Mucosa of descending colon (tissue), 3 donors: ENCODE measurements around the gene FOXN3. TPM values are rescaled to one million over a fixed set of nuclear protein-coding genes. Genes with fewer than 3 reads are reported as not detected.
"Not testable (repeated sequence)": the region's sequence is repeated elsewhere in the genome, so short reads cannot be mapped to it uniquely, and the experiment has no call there.

Experiments used
- ATAC-seq: fragments of 200-7000 bp; cut with Tn5 transposase; one replicate; pipeline ENCODE4 v1.9.1; 2020; ENCODE audit warnings: mild to moderate bottlenecking, moderate library complexity
- DNase-seq, 3 donors: peaks; one replicate each; pipeline ENCODE4 v3.0.0-alpha.2; 2020
- H3K36me3 ChIP-seq: fragments of 200-600 bp; one replicate; pipeline ENCODE4 v1.8.0; 2021; ENCODE audit warnings: low read depth, mild to moderate bottlenecking
- H3K4me1 ChIP-seq: fragments of 200-600 bp; one replicate; pipeline ENCODE4 v1.8.0; 2021; ENCODE audit warnings: low read depth, mild to moderate bottlenecking
- H3K4me3 ChIP-seq: fragments of 200-600 bp; one replicate; pipeline ENCODE4 v1.8.0; 2021; ENCODE audit warnings: mild to moderate bottlenecking
- H3K9me3 ChIP-seq: fragments of 200-600 bp; one replicate; pipeline ENCODE4 v1.8.0; 2021; ENCODE audit warnings: mild to moderate bottlenecking
- intact Hi-C, 2 donors: fragments of 100-400 bp; cut with DNase I in 1 of 2; cut with micrococcal nuclease in 1 of 2; formaldehyde crosslinking; loops; one replicate each; pipeline versions ENCODE4 v1.11.0 to v1.11.1; 2022; cut with DNase I, micrococcal nuclease
- total RNA-seq, 3 donors: library from RNA; stranded (reverse); fragmentation: NEBNext Ultra II Directional in 2 of 3; extraction: Animal tissue kit (Norgen Biotek cat#: 25700) in 2 of 3; gene quantifications; one replicate each; pipeline versions ENCODE4 v1.2.1 to v1.2.4, GENCODE V29; 2021 to 2023
- TF ChIP-seq, protein P1 (sequence below): fragments of 200-600 bp; IDR thresholded peaks from one replicate; pipeline ENCODE4 v1.8.0; 2022; ENCODE audit warnings: antibody characterized with exemption, mild to moderate bottlenecking
- donor health status: DM: no; HTN: no; CAD: no; lungs with moderate emphysema.
- donor health status: DM: no; HTN: no; CAD: no.
- donor health status: DM: no; HTN: yes; CAD: no.

Gene FOXN3
- total RNA-seq, 3 donors from 2014 or later = 77.4 to 154 (median 113) TPM

DNA sequence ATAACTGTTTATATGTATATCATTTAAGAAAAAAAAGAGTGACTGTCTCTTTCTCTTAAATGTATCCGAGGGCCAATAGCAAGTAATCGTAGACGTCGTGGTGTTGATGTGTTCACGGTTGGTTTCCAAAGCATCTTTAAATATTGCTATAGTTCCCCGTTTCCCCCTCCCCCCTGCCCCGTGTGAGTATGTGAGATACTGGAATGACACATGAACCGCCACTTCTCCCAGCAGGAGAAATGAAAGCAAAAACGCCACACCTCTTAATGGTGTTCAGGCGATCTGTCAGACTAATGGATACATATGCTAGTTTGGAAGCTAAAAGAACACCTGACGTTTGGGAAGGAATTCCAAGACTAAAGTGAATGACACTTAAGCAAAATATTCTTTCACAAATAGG lies 258.3 kb downstream of the FOXN3 start:
- ATAC-seq (no peak), DNase-seq (no peak)
- TF ChIP-seq, protein P1, sequence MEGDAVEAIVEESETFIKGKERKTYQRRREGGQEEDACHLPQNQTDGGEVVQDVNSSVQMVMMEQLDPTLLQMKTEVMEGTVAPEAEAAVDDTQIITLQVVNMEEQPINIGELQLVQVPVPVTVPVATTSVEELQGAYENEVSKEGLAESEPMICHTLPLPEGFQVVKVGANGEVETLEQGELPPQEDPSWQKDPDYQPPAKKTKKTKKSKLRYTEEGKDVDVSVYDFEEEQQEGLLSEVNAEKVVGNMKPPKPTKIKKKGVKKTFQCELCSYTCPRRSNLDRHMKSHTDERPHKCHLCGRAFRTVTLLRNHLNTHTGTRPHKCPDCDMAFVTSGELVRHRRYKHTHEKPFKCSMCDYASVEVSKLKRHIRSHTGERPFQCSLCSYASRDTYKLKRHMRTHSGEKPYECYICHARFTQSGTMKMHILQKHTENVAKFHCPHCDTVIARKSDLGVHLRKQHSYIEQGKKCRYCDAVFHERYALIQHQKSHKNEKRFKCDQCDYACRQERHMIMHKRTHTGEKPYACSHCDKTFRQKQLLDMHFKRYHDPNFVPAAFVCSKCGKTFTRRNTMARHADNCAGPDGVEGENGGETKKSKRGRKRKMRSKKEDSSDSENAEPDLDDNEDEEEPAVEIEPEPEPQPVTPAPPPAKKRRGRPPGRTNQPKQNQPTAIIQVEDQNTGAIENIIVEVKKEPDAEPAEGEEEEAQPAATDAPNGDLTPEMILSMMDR = no peak
- no peaks in the 10 kb centered on the region for H3K9me3 ChIP-seq
- intact Hi-C loops = no loop called here
- H3K4me1 ChIP-seq = no peaks in the 10 kb centered on the region
- no peak overlapping the region for H3K4me3 ChIP-seq
- H3K36me3 ChIP-seq = no peaks in the 10 kb centered on the region

DNA sequence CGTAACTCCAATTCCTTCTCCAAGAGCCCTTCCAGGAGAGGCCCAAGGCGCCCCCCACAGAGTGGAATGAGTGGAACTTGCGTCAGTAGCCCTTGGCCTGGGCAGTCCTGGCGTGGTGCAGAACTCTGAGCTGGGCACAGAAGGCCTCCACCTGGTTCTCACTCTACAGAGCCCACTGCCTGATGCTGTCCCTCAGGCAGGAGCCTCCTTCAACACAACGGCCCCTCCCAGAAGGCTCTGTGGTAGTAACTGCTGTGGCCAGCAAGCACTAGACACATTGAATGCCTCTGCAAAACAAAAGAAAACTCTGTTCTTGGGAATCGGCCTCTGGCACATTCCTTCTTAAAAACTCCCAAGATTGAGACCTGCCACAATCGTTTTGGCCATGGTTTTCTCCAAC lies 258.9 kb downstream of the FOXN3 start:
- DNase-seq = not testable (repeated sequence)

DNA sequence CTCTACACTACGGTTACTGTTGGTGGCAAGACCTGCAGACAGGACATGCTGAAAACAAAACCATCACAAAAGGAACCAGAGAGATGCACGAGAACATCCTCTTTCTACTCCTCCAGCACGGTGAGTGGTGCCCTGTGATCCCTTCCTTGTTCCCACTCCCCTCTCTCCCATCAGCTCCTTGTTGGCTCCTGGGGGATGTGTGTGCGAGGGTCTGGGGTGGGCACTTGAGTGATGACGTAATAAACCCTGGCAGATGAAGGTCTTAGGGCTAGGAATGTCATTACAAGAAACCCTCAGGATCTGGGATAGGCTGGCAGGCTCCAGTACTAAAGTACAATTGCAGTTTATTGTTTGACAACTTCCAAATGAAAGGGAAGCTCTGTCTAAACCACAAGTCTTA lies 261.5 kb downstream of the FOXN3 start:
- no peaks in the 10 kb centered on the region for H3K9me3 ChIP-seq
- DNase-seq (no peak), ATAC-seq (no peak)
- TF ChIP-seq, protein P1 = no peak
- H3K4me1 ChIP-seq = no peaks in the 10 kb centered on the region
- H3K36me3 ChIP-seq = no peaks in the 10 kb centered on the region
- no peak overlapping the region for H3K4me3 ChIP-seq
- intact Hi-C loops = no loop called here

More for the DNA sequence above, 258.9 kb downstream of the FOXN3 start:
- intact Hi-C loops, H3K36me3 ChIP-seq, H3K4me3 ChIP-seq, ATAC-seq, H3K9me3 ChIP-seq, H3K4me1 ChIP-seq: not testable (repeated sequence)

DNA sequence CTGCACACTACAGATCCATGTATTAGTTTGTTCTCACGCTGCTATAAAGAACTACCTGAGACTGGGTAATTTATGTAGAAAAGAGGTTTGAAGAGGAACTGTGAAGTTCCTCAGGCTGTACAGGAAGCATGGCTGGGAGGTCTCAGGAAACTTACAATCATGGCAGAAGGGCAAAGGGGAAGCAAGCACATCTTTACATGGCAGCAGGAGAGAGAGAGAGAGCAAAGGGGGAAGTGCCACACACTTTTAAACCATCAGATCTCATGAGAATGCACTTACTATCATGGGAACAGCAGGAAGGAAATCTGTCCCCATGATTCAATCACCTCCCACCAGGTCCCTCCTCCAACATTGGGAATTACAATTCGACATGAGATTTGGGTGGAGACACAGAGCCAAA lies 265.3 kb downstream of the FOXN3 start:
- intact Hi-C loops, DNase-seq, H3K9me3 ChIP-seq: not testable (repeated sequence)

DNA sequence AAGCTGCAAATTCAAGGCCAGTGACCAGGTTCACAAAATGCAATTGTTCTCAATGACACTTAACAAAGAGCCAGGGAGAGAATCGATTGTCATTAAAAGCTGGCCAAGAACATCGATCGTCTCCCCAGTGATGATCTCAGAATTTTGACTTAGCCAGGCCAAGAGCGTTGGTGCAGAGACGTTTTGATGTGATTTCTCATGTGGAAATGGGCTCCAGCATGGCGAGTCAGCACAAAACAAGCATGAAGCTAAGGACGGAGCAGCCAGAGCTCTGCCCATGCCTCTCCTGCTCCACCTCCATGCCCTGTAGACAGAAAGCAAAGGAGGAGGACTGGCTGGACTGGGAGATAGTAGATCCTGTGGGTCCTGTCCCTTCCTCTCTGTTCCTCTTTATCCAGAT lies 270.8 kb downstream of the FOXN3 start:
- intact Hi-C loops = no loop called here
- Histone ChIP-seq H3K9me3 (no peaks in the 10 kb centered on the region), H3K36me3 (no peaks in the 10 kb centered on the region), H3K4me1 (no peaks in the 10 kb centered on the region), H3K4me3 (no peak overlapping the region)
- no peak for ATAC-seq
- TF ChIP-seq, protein P1 = no peak
- DNase-seq = no peak

More for the DNA sequence above, 265.3 kb downstream of the FOXN3 start:
- H3K36me3 ChIP-seq, H3K4me1 ChIP-seq, H3K4me3 ChIP-seq, ATAC-seq: not testable (repeated sequence)

DNA sequence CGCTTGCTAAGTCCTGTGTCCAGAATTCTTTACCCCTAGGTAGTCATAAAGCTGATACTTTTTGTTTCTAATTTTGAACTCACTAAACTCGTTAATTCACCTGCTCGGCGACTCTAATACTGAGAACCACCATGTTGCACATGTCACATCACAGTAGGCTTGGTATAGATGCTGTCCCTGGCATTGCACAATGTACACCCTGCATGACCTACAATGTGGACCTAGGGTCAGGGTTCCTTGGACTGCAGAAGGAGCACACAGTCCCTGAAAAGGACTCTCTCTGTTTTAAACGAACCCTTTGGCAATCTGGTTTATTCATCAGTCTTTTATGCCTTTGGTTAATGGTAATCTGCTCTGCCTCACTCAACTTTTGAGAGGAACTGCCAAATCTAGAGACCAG lies 272.4 kb downstream of the FOXN3 start:
- TF ChIP-seq, protein P1 = no peak
- Histone ChIP-seq H3K4me1 (no peaks in the 10 kb centered on the region), H3K36me3 (no peaks in the 10 kb centered on the region), H3K4me3 (no peak overlapping the region), H3K9me3 (no peaks in the 10 kb centered on the region)
- DNase-seq (no peak), ATAC-seq (no peak)
- intact Hi-C loops = no loop called here

DNA sequence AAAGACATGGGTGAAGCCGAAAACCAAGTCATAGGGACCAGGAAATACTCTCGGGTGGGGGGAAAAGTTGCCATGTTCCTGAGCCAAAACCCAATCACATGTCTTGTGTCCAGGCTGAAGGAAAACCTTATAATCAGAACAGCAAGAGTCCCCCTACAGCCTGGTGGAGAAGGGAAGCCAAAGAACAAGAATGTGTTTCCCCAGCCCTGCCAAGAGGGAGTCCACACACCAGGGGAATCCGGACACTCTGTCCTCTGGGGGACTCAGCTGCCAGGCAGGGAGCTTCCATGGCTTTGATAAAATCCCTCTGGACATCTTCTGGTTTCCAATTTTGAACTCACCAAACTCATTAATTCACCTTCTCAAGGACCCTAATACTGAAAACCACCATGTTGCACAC lies 273.0 kb downstream of the FOXN3 start:
- no peak for ATAC-seq

More for the DNA sequence above, 273.0 kb downstream of the FOXN3 start:
- no peak for DNase-seq
- Histone ChIP-seq H3K4me3 (no peak overlapping the region), H3K4me1 (no peaks in the 10 kb centered on the region), H3K9me3 (no peaks in the 10 kb centered on the region), H3K36me3 (no peaks in the 10 kb centered on the region)
- TF ChIP-seq, protein P1 = no peak
- intact Hi-C loops = no loop called here
